ENCODE data around the gene PRKCQ.

DNA sequence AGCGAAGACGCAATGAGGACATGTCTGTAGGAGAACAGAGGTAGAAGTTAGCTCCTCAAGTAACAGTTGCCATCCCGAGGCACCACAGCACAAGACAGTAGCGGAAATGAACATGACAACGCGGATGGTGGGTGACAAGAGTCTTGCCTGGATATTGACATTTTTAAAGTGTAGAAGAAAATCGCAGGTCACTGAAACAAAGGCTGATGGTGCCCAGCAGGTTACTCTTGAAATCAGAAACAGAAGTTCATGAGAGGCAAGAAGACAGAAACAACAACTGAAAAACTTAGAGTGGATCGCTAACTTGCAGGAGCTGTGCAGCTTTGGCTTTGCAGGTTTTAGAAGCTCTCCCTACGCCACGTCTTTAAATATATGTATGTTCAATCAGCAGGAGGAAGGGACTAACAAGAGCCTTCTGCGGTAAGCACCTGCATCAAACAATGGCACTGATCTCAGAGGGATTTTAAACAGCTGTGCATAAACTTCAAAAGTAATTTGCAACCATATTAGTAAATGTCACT lies 1.8 kb downstream of the PRKCQ start:
- TF ChIP-seq EZH2 (IDR thresholded peaks at IDR 0.05; ENCODE audit: low read depth) (no peak), CTCF (conservative IDR thresholded peaks at IDR 0.05) (no peak)
